Activated B cell treated with CpG ODN at 0.5 μM for 24 hours (primary cell): ENCODE data around the gene CDK5R1. TPM values are rescaled to one million over a fixed set of nuclear protein-coding genes. Genes with fewer than 3 reads are reported as not detected.

Experiments used
- ATAC-seq: fragments of 200-7000 bp; cut with Tn5 transposase; one replicate; pipeline ENCODE4 v1.10.0; 2021; ENCODE audit warnings: low read depth, mild to moderate bottlenecking, moderate library complexity
- CTCF ChIA-PET: fragments of 350-600 bp; sonication (Branson Sonifier 250); formaldehyde crosslinking; loops from one replicate; lab custom pipeline; 2021; ENCODE audit warnings: antibody characterized with exemption; lab: Charles Lee
- POLR2A ChIA-PET: fragments of 350-600 bp; sonication (Branson Sonifier 250); formaldehyde crosslinking; loops from one replicate; lab custom pipeline; 2021; ENCODE audit warnings: antibody characterized with exemption; lab: Charles Lee
- DNase-seq: peaks from one replicate; pipeline ENCODE4 v3.0.0; 2022
- H3K27ac Mint-ChIP-seq: one replicate; pipeline ENCODE4 v1.8.0; 2020; ENCODE audit warnings: mixed read lengths
- H3K27me3 Mint-ChIP-seq: one replicate; pipeline ENCODE4 v1.8.0; 2021; ENCODE audit warnings: mixed read lengths
- H3K36me3 Mint-ChIP-seq: one replicate; pipeline ENCODE4 v1.8.0; 2021; ENCODE audit warnings: low read depth, mixed read lengths
- H3K4me1 Mint-ChIP-seq: one replicate; pipeline ENCODE4 v1.8.0; 2021; ENCODE audit warnings: mixed read lengths
- H3K4me3 Mint-ChIP-seq: one replicate; pipeline ENCODE4 v1.8.0; 2020; ENCODE audit warnings: mild to moderate bottlenecking, mixed read lengths
- H3K9me3 Mint-ChIP-seq: one replicate; pipeline ENCODE4 v1.8.0; 2020; ENCODE audit warnings: mixed read lengths
- intact Hi-C: fragments of 100-400 bp; cut with micrococcal nuclease; formaldehyde crosslinking; loops from one replicate; pipeline ENCODE4 v1.15.1; 2024
- total RNA-seq: library from RNA; stranded (reverse); gene quantifications from 2 replicates; pipeline ENCODE4 v1.2.3, GENCODE V29; 2022
- TF ChIP-seq, protein P1 (sequence below): fragments of 200-600 bp; IDR thresholded peaks from one replicate; pipeline ENCODE4 v1.8.0; 2022; ENCODE audit warnings: antibody characterized with exemption, mild to moderate bottlenecking

Gene CDK5R1
- 9.3 and 9.6 TPM in 2 replicates for total RNA-seq

DNA sequence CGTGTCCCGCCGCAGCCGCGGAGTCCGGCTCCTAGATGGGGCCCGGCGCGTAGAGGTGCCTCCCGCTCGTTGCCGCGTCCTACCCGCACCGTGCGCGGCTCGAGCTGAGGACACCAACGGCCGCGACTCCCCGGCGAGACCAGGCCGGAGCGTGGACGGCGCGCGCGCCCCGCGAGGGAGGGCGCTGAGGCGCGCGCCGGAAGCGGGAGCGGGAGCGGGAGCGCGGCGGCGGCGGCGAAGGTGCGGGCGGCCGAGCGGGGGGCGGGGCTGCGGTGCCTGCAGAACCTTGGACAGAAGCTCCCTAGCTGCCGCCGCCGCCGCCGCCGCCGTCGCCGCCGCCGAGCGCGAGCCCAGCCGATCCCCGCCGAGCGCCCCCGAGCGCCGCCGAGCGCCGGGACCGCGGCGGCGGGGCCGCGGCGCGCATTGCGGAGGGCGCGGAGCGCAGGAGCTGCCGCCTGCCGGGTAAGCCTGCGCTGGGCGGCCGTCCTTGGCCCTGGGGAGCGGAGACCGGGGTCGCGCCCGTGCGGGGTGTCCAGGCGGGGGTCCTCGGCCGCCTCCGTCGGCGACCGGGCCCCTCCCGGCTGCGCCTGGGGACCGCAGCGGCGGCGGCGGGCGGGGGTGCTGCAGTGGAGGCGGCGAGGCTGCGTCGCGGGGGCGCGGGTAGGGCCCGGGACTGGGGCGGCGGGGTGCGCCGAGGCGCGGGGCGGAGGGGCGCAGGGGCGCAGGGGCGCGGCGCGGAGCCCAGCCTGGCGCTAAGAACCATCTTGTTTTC is at the start of gene CDK5R1:
Gene CDK5R1, plus strand, starts transcription at position 293 of the 772 bp plus-strand sequence. CDS start 628 bp downstream, outside the sequence.
- H3K36me3 Mint-ChIP-seq, result peaks cover 38% of the 10 kb centered on the region
- peaks cover 54% of the 10 kb centered on the region for H3K4me1 Mint-ChIP-seq
- intact Hi-C loops, result loop anchor here (1.0 to 2.0 kb wide), 3 partner anchors 16 to 72 kb away; no protein-coding TSS in a partner anchor
- H3K4me3 Mint-ChIP-seq, result peak within 1 kb of the TSS; percentile 84
- CTCF ChIA-PET, result interaction anchor here (1.1 to 10.2 kb wide), 8 partner anchors 8 to 121 kb away, joined by 3 to 53 read pairs (median 5); no protein-coding TSS in a partner anchor
- H3K27me3 Mint-ChIP-seq, result no peaks in the 10 kb centered on the region
- H3K9me3 Mint-ChIP-seq, result no peaks in the 10 kb centered on the region
- DNase-seq (peak; percentile 76), ATAC-seq (peak; percentile 66)
- H3K27ac Mint-ChIP-seq, result peak within 1 kb of the TSS; percentile 59
- TF ChIP-seq, protein P1, sequence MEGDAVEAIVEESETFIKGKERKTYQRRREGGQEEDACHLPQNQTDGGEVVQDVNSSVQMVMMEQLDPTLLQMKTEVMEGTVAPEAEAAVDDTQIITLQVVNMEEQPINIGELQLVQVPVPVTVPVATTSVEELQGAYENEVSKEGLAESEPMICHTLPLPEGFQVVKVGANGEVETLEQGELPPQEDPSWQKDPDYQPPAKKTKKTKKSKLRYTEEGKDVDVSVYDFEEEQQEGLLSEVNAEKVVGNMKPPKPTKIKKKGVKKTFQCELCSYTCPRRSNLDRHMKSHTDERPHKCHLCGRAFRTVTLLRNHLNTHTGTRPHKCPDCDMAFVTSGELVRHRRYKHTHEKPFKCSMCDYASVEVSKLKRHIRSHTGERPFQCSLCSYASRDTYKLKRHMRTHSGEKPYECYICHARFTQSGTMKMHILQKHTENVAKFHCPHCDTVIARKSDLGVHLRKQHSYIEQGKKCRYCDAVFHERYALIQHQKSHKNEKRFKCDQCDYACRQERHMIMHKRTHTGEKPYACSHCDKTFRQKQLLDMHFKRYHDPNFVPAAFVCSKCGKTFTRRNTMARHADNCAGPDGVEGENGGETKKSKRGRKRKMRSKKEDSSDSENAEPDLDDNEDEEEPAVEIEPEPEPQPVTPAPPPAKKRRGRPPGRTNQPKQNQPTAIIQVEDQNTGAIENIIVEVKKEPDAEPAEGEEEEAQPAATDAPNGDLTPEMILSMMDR, result no peak
- POLR2A ChIA-PET, result interaction anchor here (0.6 to 6.3 kb wide), 15 partner anchors 9 to 390 kb away, joined by 3 to 90 read pairs (median 6); partner anchors contain the start of genes MYO1D and PSMD11

DNA sequence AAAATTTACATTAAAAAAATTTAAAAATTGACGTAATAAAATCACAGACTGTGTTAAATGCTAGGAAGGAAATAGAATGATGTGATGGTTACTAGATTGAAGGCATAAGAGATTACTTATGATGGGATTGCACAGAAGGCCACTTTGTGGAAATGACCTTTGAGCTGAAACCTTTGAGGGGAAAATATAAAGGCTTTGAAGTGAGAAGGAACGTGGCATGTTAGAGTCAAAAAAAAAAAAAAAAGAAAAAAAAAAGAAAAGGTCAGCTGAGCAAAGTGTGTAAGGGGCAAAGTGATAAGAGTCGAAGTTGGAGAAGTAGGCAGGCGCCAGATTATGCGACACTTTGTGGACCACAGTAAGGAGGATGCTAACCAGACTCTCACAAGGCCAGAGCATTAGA is 46.1 kb upstream of the CDK5R1 start:
- Mint-ChIP-seq H3K4me3 (no peak overlapping the region), H3K9me3 (peaks cover 1% of the 10 kb centered on the region), H3K27me3 (peaks cover 2% of the 10 kb centered on the region), H3K27ac (no peak overlapping the region), H3K36me3 (peaks cover 3% of the 10 kb centered on the region), H3K4me1 (peaks cover 10% of the 10 kb centered on the region)
- DNase-seq, result no peak
- POLR2A ChIA-PET, result interaction anchor here (0.7 kb wide), 1 partner anchor 457 kb away, joined by 4 read pairs; no protein-coding TSS in a partner anchor
- ATAC-seq, result no peak
- TF ChIP-seq, protein P1, result no peak
- intact Hi-C loops, result loop anchor here (5.0 kb wide), 1 partner anchor 68 kb away; no protein-coding TSS in a partner anchor
- CTCF ChIA-PET, result interaction anchor here (0.7 kb wide), 1 partner anchor 111 kb away, joined by 3 read pairs; no protein-coding TSS in a partner anchor

DNA sequence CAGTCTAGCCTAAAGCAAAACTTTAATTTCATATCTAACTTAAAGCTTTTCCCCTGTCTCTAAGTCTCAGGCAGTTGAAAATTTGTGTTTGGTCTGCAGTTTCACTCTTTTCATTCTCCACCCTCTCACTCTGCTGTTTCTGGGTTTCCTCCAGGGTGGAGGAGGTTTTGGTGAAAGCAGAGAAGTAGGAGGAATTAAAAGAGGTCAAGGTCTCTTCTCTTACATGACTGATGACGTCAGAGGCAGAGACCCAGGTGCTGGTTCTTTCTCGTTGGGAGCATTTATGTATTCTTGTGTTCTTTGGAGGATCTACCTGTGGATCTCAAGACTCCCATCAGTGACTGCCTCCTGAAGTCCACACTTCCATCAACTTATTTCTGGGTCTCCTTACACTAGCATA is 44.9 kb upstream of the CDK5R1 start:
- CTCF ChIA-PET, result no interaction called here
- POLR2A ChIA-PET, result no interaction called here
- TF ChIP-seq, protein P1, result no peak
- Mint-ChIP-seq H3K4me1 (peaks cover 22% of the 10 kb centered on the region), H3K36me3 (peaks cover 9% of the 10 kb centered on the region), H3K27ac (no peak overlapping the region), H3K27me3 (no peaks in the 10 kb centered on the region), H3K4me3 (no peak overlapping the region), H3K9me3 (no peaks in the 10 kb centered on the region)
- DNase-seq (no peak), ATAC-seq (no peak)
- intact Hi-C loops, result loop anchor here (5.0 kb wide), 1 partner anchor 70 kb away; no protein-coding TSS in a partner anchor

DNA sequence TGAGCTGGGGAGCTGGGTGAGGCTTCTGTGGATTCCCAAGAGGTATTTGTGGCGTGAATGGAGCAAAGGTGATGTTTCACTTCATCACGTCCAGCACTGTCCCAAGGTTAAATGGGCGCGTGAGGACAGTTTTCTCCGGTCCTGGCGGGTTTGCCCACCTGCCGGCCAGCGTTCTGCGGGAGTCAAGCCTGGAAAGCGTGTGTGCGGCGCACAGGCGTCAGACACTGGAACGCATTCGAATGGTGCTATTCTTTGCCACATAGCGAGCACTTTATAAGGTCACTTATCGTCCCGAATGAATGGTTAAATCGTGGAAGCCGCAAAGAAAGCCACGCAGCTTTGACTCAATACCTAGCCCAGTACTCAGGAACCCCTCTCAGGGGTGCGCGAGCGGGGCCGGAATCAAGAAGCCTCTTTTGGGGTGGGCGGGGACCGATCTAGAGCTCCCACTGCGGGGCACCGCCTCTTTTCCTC is 42.9 kb upstream of the CDK5R1 start:
- POLR2A ChIA-PET, result interaction anchor here (0.6 to 2.1 kb wide), 9 partner anchors 18 to 385 kb away, joined by 3 to 18 read pairs (median 8); partner anchors contain the start of genes C17orf75, CDK5R1 and ZNF207

More for the DNA sequence above, 42.9 kb upstream of the CDK5R1 start:
- Mint-ChIP-seq H3K36me3 (peaks cover 26% of the 10 kb centered on the region), H3K9me3 (no peaks in the 10 kb centered on the region), H3K27ac (no peak overlapping the region), H3K27me3 (no peaks in the 10 kb centered on the region), H3K4me1 (peaks cover 28% of the 10 kb centered on the region), H3K4me3 (peak overlapping the region; percentile 89)
- CTCF ChIA-PET, result interaction anchor here (0.7 to 3.6 kb wide), 11 partner anchors 8 to 340 kb away, joined by 3 to 21 read pairs (median 4); no protein-coding TSS in a partner anchor
- intact Hi-C loops, result loop anchor here (1.0 to 5.0 kb wide), 6 partner anchors 72 to 433 kb away; partner anchors contain the start of genes MYO1D and ZNF207
- DNase-seq, result no peak
- TF ChIP-seq, protein P1, result no peak
- no peak for ATAC-seq
